GM12878 (cell line): Measurements from ENCODE around the gene SLC5A2. TPM values are rescaled to one million over a fixed set of nuclear protein-coding genes. Genes with fewer than 3 reads are reported as not detected.

ENCODE experiments used
- ATAC-seq: fragments of 200-7000 bp; cut with Tn5 transposase; 3 replicates; pipeline ENCODE4 v1.9.1; 2020; ENCODE audit warnings: mild to moderate bottlenecking, moderate library complexity
- BruUV-seq: library from RNA; stranded (reverse); fragments of 400-500 nt; replicated peaks from 2 replicates; lab custom pipeline; 2021; lab: Mats Ljungman, UMichigan
- CTCF ChIA-PET: fragments of 300-600 bp; sonication (Branson Sonifier 250); formaldehyde crosslinking; extraction: SDS; loops from one replicate; lab custom pipeline; 2021; ENCODE audit warnings: inconsistent platforms; lab: Yijun Ruan, JAX
- POLR2A ChIA-PET: fragments of 350-600 bp; formaldehyde crosslinking; extraction: SDS; loops from one replicate; lab custom pipeline; 2021; ENCODE audit warnings: inconsistent platforms; lab: Charles Lee
- RAD21 ChIA-PET: fragments of 300-600 bp; sonication (Branson Sonifier 250); formaldehyde crosslinking; loops from one replicate; lab custom pipeline; 2023; ENCODE audit warnings: antibody characterized with exemption; ENCODE audit not compliant: unreplicated experiment; lab: Charles Lee
- SMC1A ChIA-PET: fragments of 300-600 bp; sonication (Branson Sonifier 250); formaldehyde crosslinking; loops from one replicate; lab custom pipeline; 2023; ENCODE audit not compliant: unreplicated experiment, uncharacterized antibody; lab: Charles Lee
- DNase-seq: peaks from one replicate; pipeline ENCODE4 v3.0.0-alpha.2; 2011; ENCODE audit warnings: low read depth, low spot score
- FAIRE-seq: peaks from 3 replicates; lab custom pipeline; 2011; peaks lifted over from hg19 to GRCh38; lab: Jason Lieb, UNC
- H2AFZ ChIP-seq: 2 replicates; pipeline ENCODE4 v1.6.0; 2011; ENCODE audit warnings: low read depth, low read length, control low read depth; ENCODE audit not compliant: control insufficient read depth
- H3K27ac ChIP-seq: 2 replicates; pipeline ENCODE4 v1.5.1; 2011; ENCODE audit warnings: control low read depth; ENCODE audit not compliant: control insufficient read depth, insufficient read depth
- H3K27me3 ChIP-seq, 2 experiments: replicated peaks in 1 of 2; 2 replicates each; pipeline versions ENCODE4 v1.6.0 to v1.6.1; 2011; ENCODE audit warnings: low read length in 1 of 2; ENCODE audit not compliant: control insufficient read depth in 2 of 2, insufficient read depth in 2 of 2
- H3K36me3 ChIP-seq, 2 experiments: 2 replicates each; pipeline ENCODE4 v1.5.1; 2011; ENCODE audit warnings: low read length in 1 of 2; ENCODE audit not compliant: control insufficient read depth in 2 of 2, insufficient read depth in 2 of 2
- H3K4me1 ChIP-seq: 2 replicates; pipeline ENCODE4 v1.6.1; 2011; ENCODE audit warnings: mild to moderate bottlenecking, low read length, moderate library complexity, mixed read lengths; ENCODE audit not compliant: control insufficient read depth, insufficient read depth
- H3K4me2 ChIP-seq: 2 replicates; pipeline ENCODE4 v1.6.0; 2011; ENCODE audit warnings: control low read depth; ENCODE audit not compliant: control insufficient read depth, insufficient read depth
- H3K4me3 ChIP-seq: fragments of 200-600 bp; sonication (generic); 2 replicates; pipeline ENCODE4 v1.5.1; 2016
- H3K79me2 ChIP-seq: 2 replicates; pipeline ENCODE4 v1.6.0; 2011; ENCODE audit warnings: low read length; ENCODE audit not compliant: control insufficient read depth, insufficient read depth
- H3K9ac ChIP-seq: 2 replicates; pipeline ENCODE4 v1.8.0; 2011; ENCODE audit warnings: low read length, control low read depth, mixed read lengths; ENCODE audit not compliant: control insufficient read depth, insufficient read depth
- H3K9me3 ChIP-seq: replicated peaks from 3 replicates; pipeline ENCODE4 v1.5.1; 2011; ENCODE audit warnings: mild to moderate bottlenecking, low read length; ENCODE audit not compliant: control insufficient read depth, insufficient read depth
- H4K20me1 ChIP-seq: 2 replicates; pipeline ENCODE4 v1.6.0; 2011; ENCODE audit not compliant: control insufficient read depth, insufficient read depth
- ATF3 ChIP-seq: IDR thresholded peaks from 2 replicates; pipeline ENCODE4 v1.6.1; 2011; ENCODE audit warnings: low read depth, mild to moderate bottlenecking, low read length, moderate library complexity, borderline replicate concordance; ENCODE audit errors: extremely low read depth
- BCL11A ChIP-seq: IDR thresholded peaks from 2 replicates; pipeline ENCODE4 v1.6.1; 2011; ENCODE audit warnings: low read depth, low read length
- CHD2 ChIP-seq: IDR thresholded peaks from 2 replicates; pipeline ENCODE4 v1.6.1; 2011; ENCODE audit warnings: low read depth, low read length, improper control_type of control experiment, borderline replicate concordance
- EZH2 ChIP-seq: IDR thresholded peaks from 2 replicates; pipeline ENCODE4 v1.6.1; 2012; ENCODE audit warnings: low read depth, mild to moderate bottlenecking, control low read depth, inconsistent platforms, low read length, borderline replicate concordance; ENCODE audit not compliant: control insufficient read depth
- FOXM1 ChIP-seq: IDR thresholded peaks from 2 replicates; pipeline ENCODE4 v1.6.1; 2012; ENCODE audit warnings: low read depth, mild to moderate bottlenecking, inconsistent platforms, low read length, moderate library complexity
- GABPA ChIP-seq: IDR thresholded peaks from 2 replicates; pipeline ENCODE4 v1.6.1; 2014; ENCODE audit warnings: antibody characterized with exemption, low read depth, mild to moderate bottlenecking, inconsistent platforms
- HCFC1 ChIP-seq: fragments of 150-350 bp; IDR thresholded peaks from 2 replicates; pipeline ENCODE4 v1.6.1; 2014; ENCODE audit warnings: low read length
- KLF5 ChIP-seq: fragments of 450-650 bp; IDR thresholded peaks from 2 replicates; pipeline ENCODE4 v1.6.1; 2014; ENCODE audit warnings: mild to moderate bottlenecking; ENCODE audit not compliant: partially characterized antibody
- MEF2B ChIP-seq: fragments of 450-650 bp; IDR thresholded peaks from 2 replicates; pipeline ENCODE4 v1.6.1; 2018; ENCODE audit warnings: mild to moderate bottlenecking, moderate library complexity; ENCODE audit not compliant: partially characterized antibody, poor library complexity, severe bottlenecking
- MYB ChIP-seq: fragments of 150-350 bp; IDR thresholded peaks from 2 replicates; pipeline ENCODE4 v1.6.1; 2014; ENCODE audit warnings: mild to moderate bottlenecking, low read depth, low read length, borderline replicate concordance
- NR2F1 ChIP-seq: fragments of 450-650 bp; conservative IDR thresholded peaks from 2 replicates; pipeline ENCODE4 v1.6.1; 2017; ENCODE audit warnings: mild to moderate bottlenecking
- STAT3 ChIP-seq: IDR thresholded peaks from 2 replicates; pipeline ENCODE4 v1.6.1; 2011; ENCODE audit warnings: low read depth, low read length, improper control_type of control experiment
- YBX1 ChIP-seq: fragments of 450-650 bp; IDR thresholded peaks from 2 replicates; pipeline ENCODE4 v1.6.1; 2016; ENCODE audit warnings: antibody characterized with exemption
- ZNF207 ChIP-seq: fragments of 450-650 bp; IDR thresholded peaks from 2 replicates; pipeline ENCODE4 v1.6.1; 2014; ENCODE audit warnings: antibody characterized with exemption, mild to moderate bottlenecking, borderline replicate concordance
- ZZZ3 ChIP-seq: IDR thresholded peaks from 2 replicates; pipeline ENCODE4 v1.6.1; 2011; ENCODE audit warnings: low read depth; ENCODE audit not compliant: control insufficient read depth, insufficient read length
- WGBS: methylation state at CpG from one replicate; pipeline ENCODE4 v1.1.6; 2016; ENCODE audit warnings: low lambda C conversion rate; ENCODE audit not compliant: insufficient replicate concordance, insufficient coverage; ENCODE audit errors: missing lambda C conversion rate; 5-methylcytosine and 5-hydroxymethylcytosine counted together
- in situ Hi-C: fragments of 300-500 bp; cut with MboI; formaldehyde crosslinking; loops from 9 replicates; pipeline ENCODE4 v1.14.3; 2018; ENCODE audit warnings: mixed read lengths
- intact Hi-C: fragments of 100-400 bp; cut with micrococcal nuclease; formaldehyde crosslinking; loops from one replicate; pipeline ENCODE4 v1.14.2; 2022; ENCODE audit not compliant: unreplicated experiment
- polyA plus RNA-seq, 11 experiments: library from polyadenylated mRNA; depleted of rRNA in 4 of 11; unstranded in 6 of 11; stranded (reverse) in 5 of 11; fragments of >200 nt; fragmentation: Nextera tagmentation in 4 of 11; fragmentation: Illumina TruSeq in 1 of 11; extraction: Ambion mirVana in 4 of 11; extraction: Trizol in 1 of 11; gene quantifications; 1 replicate in 1 of 11; 2 replicates in 10 of 11; pipeline versions ENCODE4 v1.2.1 to v1.2.3, GENCODE V29; 2011 to 2016; ENCODE audit warnings: inconsistent platforms in 2 of 11, missing spikeins in 2 of 11, low read depth in 1 of 11
- total RNA-seq, 4 experiments: library from RNA; depleted of rRNA in 3 of 4; stranded (reverse); fragments of >200 nt in 3 of 4; fragmentation: Illumina TruSeq in 1 of 4; extraction: Trizol in 1 of 4; gene quantifications; 2 replicates each; pipeline versions ENCODE4 v1.2.1 to v1.2.3, GENCODE V29; 2013 to 2021
- TF ChIP-seq, protein P1 (sequence below): fragments of 450-650 bp; formaldehyde crosslinking; IDR thresholded peaks from 2 replicates; pipeline ENCODE4 v1.4.0; 2020; ENCODE audit warnings: mild to moderate bottlenecking, moderate library complexity

Gene SLC5A2
- total and polyA plus RNA-seq, 10 of the 15 experiments (the other 5 are each of a cell fraction or from before 2014, with no cell fraction given) = 3.6 to 4.8 (median 4.4) TPM; not detected in 6

DNA sequence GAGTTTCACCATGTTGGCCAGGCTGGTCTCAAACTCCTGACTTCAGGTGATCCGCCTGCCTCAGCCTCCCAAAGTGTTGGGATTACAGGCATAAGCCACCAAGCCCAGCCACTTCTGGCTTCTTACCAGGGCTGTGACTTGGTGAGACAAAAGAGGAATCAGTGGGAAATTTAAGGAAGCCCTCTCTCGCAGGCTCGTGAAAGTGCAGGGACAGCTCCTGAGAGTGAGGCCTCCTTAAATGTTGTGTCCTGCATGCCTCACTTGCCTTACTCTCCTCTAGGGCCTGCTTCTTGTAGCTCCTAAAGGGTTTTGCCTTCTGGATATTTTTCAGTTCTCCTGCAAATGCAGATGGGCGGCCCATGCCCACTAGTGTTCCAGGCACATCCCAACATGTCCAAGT lies 50.0 kb downstream of the SLC5A2 start:
- RAD21 ChIA-PET = no interaction called here

DNA sequence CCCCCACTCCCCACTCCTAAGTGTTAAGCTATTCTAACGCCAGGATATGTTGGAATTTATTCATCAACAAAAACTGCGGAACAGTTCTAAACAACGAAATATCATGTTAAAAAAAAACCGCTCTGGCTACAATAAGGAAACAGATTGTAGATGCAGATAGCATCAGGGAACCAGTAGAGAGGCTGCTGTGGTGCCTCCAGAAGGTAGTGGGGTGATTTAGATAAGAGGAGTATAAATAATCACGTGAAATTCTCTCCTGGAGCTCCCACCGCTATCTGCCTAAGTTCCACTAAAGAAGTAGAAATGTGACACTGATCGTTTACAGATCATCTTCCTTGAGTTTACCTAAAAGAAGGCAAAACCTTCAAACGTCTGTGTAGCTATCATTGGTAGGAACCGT lies 52.8 kb downstream of the SLC5A2 start:
- Histone ChIP-seq H4K20me1 (no peaks in the 10 kb centered on the region), H3K4me1 (no peaks in the 10 kb centered on the region), H3K79me2 (no peaks in the 10 kb centered on the region), H3K4me3 (no peak overlapping the region), H3K4me2 (no peak overlapping the region), H2AFZ (no peak overlapping the region), H3K9ac (no peak overlapping the region), H3K27ac (no peak overlapping the region), H3K27me3 (no peaks in the 10 kb centered on the region), H3K9me3 (no peaks in the 10 kb centered on the region; the same call in 2 of the 3 replicates), H3K36me3 (no peaks in the 10 kb centered on the region)
- FAIRE-seq (no peak), DNase-seq (no peak), ATAC-seq (no peak)
- BruUV-seq = no TSS peak
- POLR2A ChIA-PET = no interaction called here
- CTCF ChIA-PET = no interaction called here
- intact Hi-C loops (no loop called here), in situ Hi-C loops (no loop called here)
- SMC1A ChIA-PET = no interaction called here
- RAD21 ChIA-PET = no interaction called here
- 21% methylated on average over 9 of the region's 9 CpGs for WGBS
- TF ChIP-seq HCFC1 = no peak
- TF ChIP-seq STAT3 = no peak
- no peak for TF ChIP-seq MYB
- TF ChIP-seq, protein P1, sequence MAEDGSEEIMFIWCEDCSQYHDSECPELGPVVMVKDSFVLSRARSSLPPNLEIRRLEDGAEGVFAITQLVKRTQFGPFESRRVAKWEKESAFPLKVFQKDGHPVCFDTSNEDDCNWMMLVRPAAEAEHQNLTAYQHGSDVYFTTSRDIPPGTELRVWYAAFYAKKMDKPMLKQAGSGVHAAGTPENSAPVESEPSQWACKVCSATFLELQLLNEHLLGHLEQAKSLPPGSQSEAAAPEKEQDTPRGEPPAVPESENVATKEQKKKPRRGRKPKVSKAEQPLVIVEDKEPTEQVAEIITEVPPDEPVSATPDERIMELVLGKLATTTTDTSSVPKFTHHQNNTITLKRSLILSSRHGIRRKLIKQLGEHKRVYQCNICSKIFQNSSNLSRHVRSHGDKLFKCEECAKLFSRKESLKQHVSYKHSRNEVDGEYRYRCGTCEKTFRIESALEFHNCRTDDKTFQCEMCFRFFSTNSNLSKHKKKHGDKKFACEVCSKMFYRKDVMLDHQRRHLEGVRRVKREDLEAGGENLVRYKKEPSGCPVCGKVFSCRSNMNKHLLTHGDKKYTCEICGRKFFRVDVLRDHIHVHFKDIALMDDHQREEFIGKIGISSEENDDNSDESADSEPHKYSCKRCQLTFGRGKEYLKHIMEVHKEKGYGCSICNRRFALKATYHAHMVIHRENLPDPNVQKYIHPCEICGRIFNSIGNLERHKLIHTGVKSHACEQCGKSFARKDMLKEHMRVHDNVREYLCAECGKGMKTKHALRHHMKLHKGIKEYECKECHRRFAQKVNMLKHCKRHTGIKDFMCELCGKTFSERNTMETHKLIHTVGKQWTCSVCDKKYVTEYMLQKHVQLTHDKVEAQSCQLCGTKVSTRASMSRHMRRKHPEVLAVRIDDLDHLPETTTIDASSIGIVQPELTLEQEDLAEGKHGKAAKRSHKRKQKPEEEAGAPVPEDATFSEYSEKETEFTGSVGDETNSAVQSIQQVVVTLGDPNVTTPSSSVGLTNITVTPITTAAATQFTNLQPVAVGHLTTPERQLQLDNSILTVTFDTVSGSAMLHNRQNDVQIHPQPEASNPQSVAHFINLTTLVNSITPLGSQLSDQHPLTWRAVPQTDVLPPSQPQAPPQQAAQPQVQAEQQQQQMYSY (CRISPR knock-in tag) = no peak
- TF ChIP-seq MEF2B = no peak
- TF ChIP-seq CHD2 = no peak
- no peak for TF ChIP-seq GABPA

More for the DNA sequence above, 50.0 kb downstream of the SLC5A2 start:
- H2AFZ ChIP-seq = no peak overlapping the region
- FAIRE-seq = no peak
- H4K20me1 ChIP-seq = no peaks in the 10 kb centered on the region
- no peak for DNase-seq
- CTCF ChIA-PET = no interaction called here
- no peak for ATAC-seq
- no peaks in the 10 kb centered on the region for H3K27me3 ChIP-seq
- H3K4me3 ChIP-seq = no peak overlapping the region
- intact Hi-C loops = no loop called here
- H3K9me3 ChIP-seq = no peaks in the 10 kb centered on the region; the same call in 2 of the 3 replicates
- TF ChIP-seq EZH2 (no peak), YBX1 (no peak), NR2F1 (no peak), FOXM1 (no peak), ZZZ3 (no peak), ZNF207 (no peak), KLF5 (no peak), ATF3 (no peak), BCL11A (no peak)
- no peak overlapping the region for H3K9ac ChIP-seq
- no peaks in the 10 kb centered on the region for H3K79me2 ChIP-seq
- no peaks in the 10 kb centered on the region for H3K36me3 ChIP-seq
- SMC1A ChIA-PET = no interaction called here
- in situ Hi-C loops = no loop called here
- POLR2A ChIA-PET = no interaction called here
- H3K4me1 ChIP-seq = no peaks in the 10 kb centered on the region
- no TSS peak for BruUV-seq
- no peak overlapping the region for H3K4me2 ChIP-seq
- no peak overlapping the region for H3K27ac ChIP-seq
- WGBS = 81% methylated on average over 4 of the region's 4 CpGs
